Transverse colon (tissue), 4 donors: ENCODE data around the gene VPS18. TPM values are rescaled to one million over a fixed set of nuclear protein-coding genes. Genes with fewer than 3 reads are reported as not detected.

Experiments used
- DNase-seq: peaks from one replicate; pipeline ENCODE4 v3.0.0-alpha.2; 2019
- H3K27ac ChIP-seq, 4 donors: fragments of 200-600 bp; sonication (generic); 2 replicates each; pipeline ENCODE4 v1.5.1; 2016 to 2018; ENCODE audit warnings: inconsistent platforms in 4 of 4
- H3K27me3 ChIP-seq: fragments of 200-600 bp; sonication (generic); 2 replicates; pipeline ENCODE4 v1.5.1; 2017; ENCODE audit warnings: inconsistent platforms
- H3K36me3 ChIP-seq, 4 donors: fragments of 200-600 bp; sonication (generic); 2 replicates each; pipeline ENCODE4 v1.5.1; 2017 to 2019; ENCODE audit warnings: inconsistent platforms in 4 of 4
- H3K4me1 ChIP-seq, 4 donors: fragments of 200-600 bp; sonication (generic); 2 replicates each; pipeline ENCODE4 v1.5.1; 2017 to 2020; ENCODE audit warnings: inconsistent platforms in 4 of 4
- H3K4me3 ChIP-seq, 4 donors: fragments of 200-600 bp; sonication (generic); 1 replicate in 1 of 4; 2 replicates in 3 of 4; pipeline versions ENCODE4 v1.5.1 to v1.6.1; 2017 to 2019; ENCODE audit warnings: inconsistent platforms in 4 of 4
- H3K9me3 ChIP-seq, 2 donors: fragments of 200-600 bp; sonication (generic); 2 replicates each; pipeline ENCODE4 v1.5.1; 2017 to 2019; ENCODE audit warnings: inconsistent platforms in 2 of 2
- CTCF ChIP-seq, 5 experiments: fragments of 200-600 bp in 3 of 5; fragments of 450-650 bp in 2 of 5; sonication (generic) in 3 of 5; IDR thresholded peaks; 1 replicate in 2 of 5; 2 replicates in 3 of 5; pipeline ENCODE4 v1.5.1; 2016 to 2017; ENCODE audit warnings: antibody characterized with exemption in 5 of 5, inconsistent platforms in 3 of 5, mild to moderate bottlenecking in 2 of 5, moderate library complexity in 1 of 5
- EP300 ChIP-seq: sonication (generic); formaldehyde crosslinking; IDR thresholded peaks from one replicate; pipeline ENCODE4 v1.6.1; 2017; ENCODE audit warnings: antibody characterized with exemption, low read depth
- POLR2A ChIP-seq: fragments of 450-650 bp; IDR thresholded peaks from one replicate; pipeline ENCODE4 v1.6.1; 2016; ENCODE audit warnings: antibody characterized with exemption, mild to moderate bottlenecking, moderate library complexity
- POLR2AphosphoS5 ChIP-seq, 3 donors: sonication (generic); formaldehyde crosslinking; IDR thresholded peaks; one replicate each; pipeline ENCODE4 v1.6.1; 2016; ENCODE audit warnings: antibody characterized with exemption in 3 of 3
- WGBS, 2 donors: methylation state at CpG; one replicate each; pipeline ENCODE4 v1.1.5; 2018; ENCODE audit warnings: low coverage in 1 of 2; 5-methylcytosine and 5-hydroxymethylcytosine counted together
- in situ Hi-C, 4 donors: fragments of 200-750 bp; cut with MboI; loops; one replicate each; pipeline versions ENCODE4 v1.15.0 to v1.15.1; 2017; ENCODE audit warnings: low sequenced_read_pairs in 3 of 4, low pct_ligation_motif_present in 1 of 4, low pct_unique_long_range_greater_than_20kb in 1 of 4
- intact Hi-C: fragments of 100-400 bp; cut with DNase I; formaldehyde crosslinking; loops from one replicate; pipeline ENCODE4 v1.15.1; 2023; ENCODE audit warnings: low total_unique reads
- total RNA-seq, 4 donors: library from RNA; depleted of rRNA; stranded (reverse); fragments of >200 nt; gene quantifications; one replicate each; pipeline ENCODE4 v1.1.0, GENCODE V29; 2016

The VPS18 gene
- total RNA-seq, 4 donors from 2014 or later, result 18.3 to 58.7 (median 21.0) TPM

GRCh38 chr15:40928821-40929659, 34.8 kb downstream of the VPS18 start, which contains the start of gene DLL4:
DLL4 (plus strand) TSS chr15:40929340; CDS start chr15:40929669, 329 bp downstream.
- peak; percentile 87 for DNase-seq
- Histone ChIP-seq H3K27me3 (peaks cover 68% of the 10 kb centered on the region), H3K4me1 (peaks cover 42 to 80% (median 69%) of the 10 kb centered on the region in 4 donors), H3K9me3 (no peaks in the 10 kb centered on the region), H3K36me3 (no peaks in the 10 kb centered on the region), H3K4me3 (peak within 1 kb of the TSS; percentile 36 to 66 (median 50)), H3K27ac (peak within 1 kb of the TSS; percentile 78 to 87 (median 84))
- TF ChIP-seq POLR2AphosphoS5 (IDR thresholded peaks at IDR 0.05), result peak; percentile 80 to 95 (median 92)
- peak; percentile 95 for TF ChIP-seq POLR2A
- TF ChIP-seq EP300, result no peak
- TF ChIP-seq CTCF (IDR thresholded peaks at IDR 0.05), result peak in 2 of 5 experiments; percentile 34 to 42
- in situ Hi-C loops, result no loop called here
- whole genome bisulfite sequencing, 2 donors, result 1% methylated on average over 12 to 51 of the region's 71 CpGs
- intact Hi-C loops, result no loop called here

DNA sequence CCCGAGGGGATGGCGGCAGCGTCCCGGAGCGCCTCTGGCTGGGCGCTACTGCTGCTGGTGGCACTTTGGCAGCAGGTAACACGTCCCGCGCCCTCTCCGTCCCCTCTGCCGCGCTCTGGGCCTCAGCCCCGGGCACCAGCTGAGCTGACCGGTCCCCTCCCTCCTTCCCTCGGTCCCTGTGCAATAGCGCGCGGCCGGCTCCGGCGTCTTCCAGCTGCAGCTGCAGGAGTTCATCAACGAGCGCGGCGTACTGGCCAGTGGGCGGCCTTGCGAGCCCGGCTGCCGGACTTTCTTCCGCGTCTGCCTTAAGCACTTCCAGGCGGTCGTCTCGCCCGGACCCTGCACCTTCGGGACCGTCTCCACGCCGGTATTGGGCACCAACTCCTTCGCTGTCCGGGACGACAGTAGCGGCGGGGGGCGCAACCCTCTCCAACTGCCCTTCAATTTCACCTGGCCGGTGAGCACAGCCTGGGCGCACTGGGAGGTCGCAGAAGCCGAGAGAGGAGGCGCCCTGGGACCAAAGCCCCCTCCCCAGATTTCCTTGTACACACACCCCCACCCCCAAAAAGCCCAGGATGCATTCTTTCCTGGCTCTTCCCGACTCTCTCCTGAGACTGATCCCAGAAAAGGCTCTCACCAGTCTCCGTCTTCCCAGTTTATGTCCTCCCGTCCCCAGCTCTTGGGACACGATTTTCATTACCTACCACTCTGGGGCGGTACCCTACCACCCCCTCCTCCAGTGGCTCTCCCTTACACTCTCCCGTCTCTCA, 35.6 kb downstream of the VPS18 start:
- H3K4me3 ChIP-seq, result peak overlapping the region; percentile 36 to 66 (median 50)
- H3K27ac ChIP-seq, result peak overlapping the region; percentile 78 to 87 (median 84)
- DNase-seq, result peak; percentile 61
- peaks cover 68% of the 10 kb centered on the region for H3K27me3 ChIP-seq
- in situ Hi-C loops, result no loop called here
- TF ChIP-seq POLR2AphosphoS5 (IDR thresholded peaks at IDR 0.05) (no peak), CTCF (IDR thresholded peaks at IDR 0.05) (no peak), POLR2A (no peak), EP300 (no peak)
- no peaks in the 10 kb centered on the region for H3K9me3 ChIP-seq
- peaks cover 42 to 80% (median 75%) of the 10 kb centered on the region in 4 donors for H3K4me1 ChIP-seq
- intact Hi-C loops, result no loop called here
- no peaks in the 10 kb centered on the region for H3K36me3 ChIP-seq
- 2% methylated on average over 10 of the region's 56 CpGs; no CpG with 5 or more reads in 1 of the 2 donors for WGBS, 2 donors

DNA sequence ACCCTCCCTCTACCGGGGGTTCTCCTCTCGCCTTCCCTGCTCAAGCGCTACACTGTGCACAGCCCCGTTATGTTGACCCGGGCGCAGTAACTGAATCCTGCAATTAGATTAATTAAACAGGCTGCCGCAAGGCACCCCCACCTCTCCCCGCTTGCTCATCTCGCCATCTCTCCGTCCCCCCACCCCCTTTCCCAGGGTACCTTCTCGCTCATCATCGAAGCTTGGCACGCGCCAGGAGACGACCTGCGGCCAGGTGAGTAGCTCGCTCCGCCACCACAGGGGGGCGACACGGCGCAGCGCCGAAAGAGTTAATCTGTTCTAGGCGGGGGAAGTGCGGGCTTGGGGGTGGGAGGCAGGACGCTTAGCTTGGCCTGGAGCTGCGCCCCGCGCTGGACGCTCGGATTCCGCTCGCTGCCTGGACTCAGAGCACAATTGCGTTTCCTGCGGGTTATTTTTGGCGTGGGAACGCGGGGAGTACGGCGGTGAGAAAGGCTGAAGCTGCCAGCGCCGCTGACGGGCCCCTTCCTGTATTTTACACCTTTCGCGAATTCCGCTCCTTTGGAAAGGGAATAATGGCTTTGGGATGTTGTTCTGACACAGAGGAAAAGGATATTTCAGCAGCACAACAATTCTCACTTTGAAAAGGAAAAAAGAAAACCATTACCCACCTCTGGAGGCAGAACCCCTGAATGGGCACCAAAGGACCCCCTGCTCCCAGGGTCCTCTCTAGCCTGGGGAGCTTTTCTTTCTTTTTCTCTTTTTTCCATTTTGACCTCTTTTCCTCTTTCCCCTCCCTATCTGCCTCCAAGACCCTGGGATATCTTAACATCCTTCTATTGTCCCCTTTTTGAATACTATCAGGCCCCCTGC, 36.4 kb downstream of the VPS18 start:
- intact Hi-C loops (no loop called here), in situ Hi-C loops (no loop called here)
- peak; percentile 63 for DNase-seq
- no peaks in the 10 kb centered on the region for H3K9me3 ChIP-seq
- peak overlapping the region; percentile 78 to 87 (median 84) for H3K27ac ChIP-seq
- no peak for TF ChIP-seq POLR2A
- peak; percentile 48 to 73 (median 52) for TF ChIP-seq CTCF (IDR thresholded peaks at IDR 0.05)
- TF ChIP-seq POLR2AphosphoS5 (IDR thresholded peaks at IDR 0.05), result peak in 2 of 3 donors; percentile 19 to 37
- TF ChIP-seq EP300, result no peak
- H3K4me1 ChIP-seq, result peaks cover 41 to 76% (median 73%) of the 10 kb centered on the region in 4 donors
- 1% methylated on average over 46 of the region's 46 CpGs; no CpG with 5 or more reads in 1 of the 2 donors for WGBS, 2 donors
- H3K4me3 ChIP-seq, result peak overlapping the region in 3 of 4 donors; percentile 36 to 66 (median 59)
- H3K27me3 ChIP-seq, result peaks cover 62% of the 10 kb centered on the region
- no peaks in the 10 kb centered on the region for H3K36me3 ChIP-seq
